Keratinocyte (primary cell): ENCODE measurements around the gene SBK2. TPM values are rescaled to one million over a fixed set of nuclear protein-coding genes. Genes with fewer than 3 reads are reported as not detected.

Experiments
- DNase-seq: peaks from one replicate; pipeline ENCODE4 v3.0.0-alpha.2; 2011; ENCODE audit warnings: low read depth, missing footprints, low spot score
- FAIRE-seq: peaks from 2 replicates; lab custom pipeline; 2011; peaks lifted over from hg19 to GRCh38; lab: Jason Lieb, UNC
- H2AFZ ChIP-seq: 2 replicates; pipeline ENCODE4 v1.6.0; 2012; ENCODE audit warnings: low read length, control low read depth, inconsistent platforms; ENCODE audit not compliant: control insufficient read depth
- H3K27ac ChIP-seq: 2 replicates; pipeline ENCODE4 v1.5.1; 2011; ENCODE audit warnings: low read length; ENCODE audit not compliant: control insufficient read depth, insufficient read depth
- H3K27me3 ChIP-seq: 3 replicates; pipeline ENCODE4 v1.6.0; 2011; ENCODE audit warnings: low read length; ENCODE audit not compliant: control insufficient read depth, insufficient read depth; ENCODE audit errors: extremely low read depth
- H3K36me3 ChIP-seq, 2 experiments: 2 replicates in 1 of 2; 3 replicates in 1 of 2; pipeline ENCODE4 v1.5.1; 2011; ENCODE audit warnings: low read length in 2 of 2, mild to moderate bottlenecking in 1 of 2; ENCODE audit not compliant: control insufficient read depth in 2 of 2, insufficient read depth in 2 of 2; ENCODE audit errors: extremely low read depth in 1 of 2
- H3K4me1 ChIP-seq: 3 replicates; pipeline ENCODE4 v1.5.1; 2011; ENCODE audit warnings: low read length; ENCODE audit not compliant: control insufficient read depth, insufficient read depth; ENCODE audit errors: extremely low read depth
- H3K4me2 ChIP-seq: 3 replicates; pipeline ENCODE4 v1.6.0; 2011; ENCODE audit warnings: low read depth, low read length; ENCODE audit not compliant: control insufficient read depth, insufficient read depth; ENCODE audit errors: extremely low read depth
- H3K4me3 ChIP-seq, 3 experiments: fragments of 200-600 bp in 1 of 3; sonication (generic) in 1 of 3; 2 replicates in 2 of 3; 3 replicates in 1 of 3; pipeline ENCODE4 v1.5.1; 2011 to 2016; ENCODE audit warnings: low read length in 3 of 3, mild to moderate bottlenecking in 3 of 3, control low read depth in 2 of 3, inconsistent platforms in 1 of 3, low read depth in 1 of 3, mixed read lengths in 1 of 3, mixed run types in 1 of 3, moderate library complexity in 1 of 3; ENCODE audit not compliant: control insufficient read depth in 2 of 3, insufficient read depth in 2 of 3; ENCODE audit errors: extremely low read depth in 1 of 3
- H3K79me2 ChIP-seq: 2 replicates; pipeline ENCODE4 v1.6.0; 2012; ENCODE audit warnings: low read length; ENCODE audit not compliant: control insufficient read depth, insufficient read depth
- H3K9ac ChIP-seq: 3 replicates; pipeline ENCODE4 v1.6.0; 2011; ENCODE audit warnings: low read length; ENCODE audit not compliant: control insufficient read depth, insufficient read depth; ENCODE audit errors: extremely low read depth
- H3K9me1 ChIP-seq: 3 replicates; pipeline ENCODE4 v1.6.0; 2011; ENCODE audit warnings: low read length; ENCODE audit not compliant: control insufficient read depth, insufficient read depth; ENCODE audit errors: extremely low read depth
- H3K9me3 ChIP-seq: 2 replicates; pipeline ENCODE4 v1.5.1; 2012; ENCODE audit warnings: low read depth, low read length; ENCODE audit not compliant: control insufficient read depth
- H4K20me1 ChIP-seq: 3 replicates; pipeline ENCODE4 v1.6.0; 2011; ENCODE audit warnings: low read length; ENCODE audit not compliant: control insufficient read depth, insufficient read depth; ENCODE audit errors: extremely low read depth
- CTCF ChIP-seq, 3 experiments: IDR thresholded peaks in 1 of 3; conservative IDR thresholded peaks in 1 of 3; optimal IDR thresholded peaks in 1 of 3; 2 replicates in 2 of 3; 3 replicates in 1 of 3; pipeline versions ENCODE3 to v1.5.1; 2011; ENCODE audit warnings: low read length in 3 of 3, mild to moderate bottlenecking in 3 of 3, moderate library complexity in 2 of 3, control low read depth in 1 of 3, inconsistent platforms in 1 of 3; ENCODE audit not compliant: insufficient read depth in 2 of 3; ENCODE audit errors: extremely low read depth in 1 of 3
- EZH2 ChIP-seq: IDR thresholded peaks from one replicate; pipeline ENCODE4 v1.6.1; 2012; ENCODE audit warnings: inconsistent platforms, mild to moderate bottlenecking, low read length, moderate library complexity
- dilution Hi-C: fragments of 300-500 bp; cut with MboI; formaldehyde crosslinking; loops from one replicate; pipeline ENCODE4 v1.7.0; 2020; ENCODE audit warnings: low sequenced_read_pairs; ENCODE audit not compliant: extremely low pct_ligation_motif_present
- polyA plus RNA-seq, 5 experiments: library from polyadenylated mRNA; depleted of rRNA in 3 of 5; stranded (reverse) in 3 of 5; stranded (forward) in 1 of 5; unstranded in 1 of 5; fragments of >200 nt; gene quantifications; 1 replicate in 1 of 5; 2 replicates in 3 of 5; 3 replicates in 1 of 5; pipeline versions ENCODE4 v1.2.1 to v1.2.3, GENCODE V29; 2011 to 2012; ENCODE audit warnings: missing spikeins in 2 of 5, low read depth in 1 of 5, low replicate concordance in 1 of 5

Gene SBK2
- polyA plus RNA-seq, 1 donor (not counting 4 experiments of a cell fraction or from before 2014, with no cell fraction given): not detected

GRCh38 chr19:55482156-55482961, 54.6 kb downstream of the SBK2 start:
- Histone ChIP-seq H3K4me1 (peaks cover 25% of the 10 kb centered on the region), H3K36me3 (peaks cover 0 to 5% of the 10 kb centered on the region in 2 experiments), H3K27me3 (no peaks in the 10 kb centered on the region), H3K79me2 (peaks cover 22% of the 10 kb centered on the region), H3K4me3 (no peak overlapping the region), H3K27ac (no peak overlapping the region), H3K9me1 (peaks cover 3% of the 10 kb centered on the region), H3K4me2 (no peak overlapping the region), H3K9ac (no peak overlapping the region), H2AFZ (no peak overlapping the region), H3K9me3 (no peaks in the 10 kb centered on the region), H4K20me1 (no peaks in the 10 kb centered on the region)
- TF ChIP-seq CTCF (optimal IDR thresholded peaks at IDR 0.05 in 1 of 3, IDR thresholded peaks at IDR 0.05 in 1 of 3, conservative IDR thresholded peaks at IDR 0.05 in 1 of 3; ENCODE audit: extremely low read depth in 1 of 3, insufficient read depth in 2 of 3, low read length in 3 of 3) (no peak), EZH2 (no peak)
- FAIRE-seq (no peak), DNase-seq (no peak)
- dilution Hi-C loops: no loop called here

DNA sequence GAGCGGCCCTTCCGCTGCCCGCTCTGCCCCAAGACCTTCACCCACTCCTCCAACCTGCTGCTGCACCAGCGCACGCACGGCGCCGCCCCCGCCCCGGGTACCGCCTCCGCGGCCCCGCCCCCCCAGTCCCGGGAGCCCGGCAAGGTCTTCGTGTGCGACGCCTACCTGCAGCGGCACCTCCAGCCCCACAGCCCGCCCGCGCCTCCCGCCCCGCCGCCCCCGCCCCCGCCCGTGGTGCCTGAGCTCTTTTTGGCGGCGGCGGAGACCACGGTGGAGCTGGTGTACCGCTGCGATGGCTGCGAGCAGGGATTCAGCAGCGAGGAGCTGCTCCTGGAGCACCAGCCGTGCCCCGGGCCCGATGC, 55.2 kb downstream of the SBK2 start:
- H4K20me1 ChIP-seq: no peaks in the 10 kb centered on the region
- no peak overlapping the region for H2AFZ ChIP-seq
- H3K79me2 ChIP-seq: peaks cover 22% of the 10 kb centered on the region
- DNase-seq (no peak), FAIRE-seq (no peak)
- H3K9ac ChIP-seq: no peak overlapping the region
- peaks cover 0 to 5% of the 10 kb centered on the region in 2 experiments for H3K36me3 ChIP-seq
- dilution Hi-C loops: no loop called here
- peaks cover 20% of the 10 kb centered on the region for H3K4me1 ChIP-seq
- no peak overlapping the region for H3K27ac ChIP-seq
- no peak overlapping the region for H3K4me2 ChIP-seq
- TF ChIP-seq EZH2: no peak
- no peak for TF ChIP-seq CTCF (optimal IDR thresholded peaks at IDR 0.05 in 1 of 3, IDR thresholded peaks at IDR 0.05 in 1 of 3, conservative IDR thresholded peaks at IDR 0.05 in 1 of 3; ENCODE audit: extremely low read depth in 1 of 3, insufficient read depth in 2 of 3, low read length in 3 of 3)
- no peaks in the 10 kb centered on the region for H3K9me3 ChIP-seq
- no peaks in the 10 kb centered on the region for H3K9me1 ChIP-seq
- no peak overlapping the region for H3K4me3 ChIP-seq
- H3K27me3 ChIP-seq: no peaks in the 10 kb centered on the region
